DMS53 (cell line): ENCODE data around the gene GPX7.

Experiments used
- DNase-seq: peaks from one replicate; lab custom pipeline; 2025; lab: John Stamatoyannopoulos, UW

Gene GPX7

GRCh38 chr1:52629325-52629643, 27.1 kb downstream of the GPX7 start:
- peak; percentile 49 for DNase-seq

GRCh38 chr1:52629667-52630066, 27.5 kb downstream of the GPX7 start:
- DNase-seq: no peak

GRCh38 chr1:52631759-52632331, 29.7 kb downstream of the GPX7 start:
- no peak for DNase-seq

- DNase-seq: peak; percentile 88
These were observed 30.6 kb downstream of the GPX7 start, which contains the start of gene SHISAL2A for GRCh38 chr1:52632732-52633290. Gene SHISAL2A, plus strand, starts transcription at chr1:52633168. Its CDS starts 326 bp downstream, at chr1:52633494.

GRCh38 chr1:52633291-52633754, 31.2 kb downstream of the GPX7 start:
- DNase-seq: peak; percentile 87

- no peak for DNase-seq
These were observed 31.9 kb downstream of the GPX7 start for GRCh38 chr1:52634111-52634510.

GRCh38 chr1:52635321-52636089, 33.3 kb downstream of the GPX7 start:
- peak; percentile 60 for DNase-seq

GRCh38 chr1:52636721-52637695, 34.8 kb downstream of the GPX7 start:
- no peak for DNase-seq

- no peak for DNase-seq
These were observed 35.8 kb downstream of the GPX7 start for GRCh38 chr1:52637946-52638345.

GRCh38 chr1:52640697-52641096, 38.5 kb downstream of the GPX7 start:
- DNase-seq: no peak

- DNase-seq: no peak
These were observed 39.1 kb downstream of the GPX7 start for GRCh38 chr1:52641307-52641706.

GRCh38 chr1:52645261-52645660, 43.1 kb downstream of the GPX7 start:
- DNase-seq: no peak

- peak; percentile 78 for DNase-seq
These were observed 49.7 kb downstream of the GPX7 start for GRCh38 chr1:52651904-52652303.

- DNase-seq: no peak
These were observed 51.2 kb downstream of the GPX7 start for GRCh38 chr1:52653207-52653849.

GRCh38 chr1:52654063-52654462, 51.9 kb downstream of the GPX7 start:
- DNase-seq: no peak

- no peak for DNase-seq
These were observed 55.5 kb downstream of the GPX7 start for GRCh38 chr1:52657702-52658101.
